Fibroblast of pulmonary artery (primary cell): ENCODE results near the gene CALR.
"Not testable (repeated sequence)": the region's sequence is repeated elsewhere in the genome, so short reads cannot be mapped to it uniquely, and the experiment has no call there.

Experiments
- DNase-seq: peaks from one replicate; pipeline ENCODE4 v3.0.0-alpha.2; 2010; ENCODE audit warnings: low read depth
- H3K4me3 ChIP-seq: replicated peaks from 2 replicates; pipeline ENCODE4 v1.5.1; 2011; ENCODE audit warnings: low read depth, mild to moderate bottlenecking, control low read depth, low read length, moderate library complexity
- TF ChIP-seq, protein P1 (sequence below): IDR thresholded peaks from 2 replicates; pipeline ENCODE4 v1.5.1; 2011; ENCODE audit warnings: mild to moderate bottlenecking, control low read depth, low read length, inconsistent platforms; ENCODE audit errors: missing control alignments

The CALR gene

DNA sequence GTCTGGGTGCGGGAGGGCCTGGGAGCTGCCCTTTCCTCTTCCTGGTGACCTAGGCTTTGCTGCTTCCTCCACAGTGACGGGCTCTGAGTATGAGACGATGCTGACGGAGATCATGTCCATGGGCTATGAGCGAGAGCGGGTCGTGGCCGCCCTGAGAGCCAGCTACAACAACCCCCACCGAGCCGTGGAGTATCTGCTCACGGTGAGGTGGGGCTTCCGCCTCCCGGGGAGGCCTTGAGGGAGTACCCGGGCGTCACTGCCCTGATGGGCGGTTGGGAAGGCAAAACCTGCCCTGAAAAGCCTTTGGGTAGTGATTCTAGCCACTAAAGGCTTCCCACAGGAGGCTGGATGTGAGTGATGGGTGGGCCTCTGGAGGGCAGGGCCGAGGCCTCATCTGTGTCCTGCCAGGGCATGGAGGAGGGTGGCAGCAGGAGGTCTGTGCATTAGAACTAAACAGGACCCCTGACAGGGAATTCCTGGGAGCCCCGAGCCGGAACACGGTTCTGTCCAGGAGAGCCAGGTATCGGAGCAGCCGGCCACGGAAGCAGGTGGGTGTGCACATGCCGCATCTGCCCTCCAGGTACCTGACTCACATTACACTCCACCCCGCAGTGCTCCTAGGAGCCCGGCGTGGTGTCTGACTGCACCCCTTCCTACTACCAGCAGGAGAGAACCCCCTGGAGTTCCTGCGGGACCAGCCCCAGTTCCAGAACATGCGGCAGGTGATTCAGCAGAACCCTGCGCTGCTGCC, 10.4 kb downstream of the CALR start:
- TF ChIP-seq, protein P1, sequence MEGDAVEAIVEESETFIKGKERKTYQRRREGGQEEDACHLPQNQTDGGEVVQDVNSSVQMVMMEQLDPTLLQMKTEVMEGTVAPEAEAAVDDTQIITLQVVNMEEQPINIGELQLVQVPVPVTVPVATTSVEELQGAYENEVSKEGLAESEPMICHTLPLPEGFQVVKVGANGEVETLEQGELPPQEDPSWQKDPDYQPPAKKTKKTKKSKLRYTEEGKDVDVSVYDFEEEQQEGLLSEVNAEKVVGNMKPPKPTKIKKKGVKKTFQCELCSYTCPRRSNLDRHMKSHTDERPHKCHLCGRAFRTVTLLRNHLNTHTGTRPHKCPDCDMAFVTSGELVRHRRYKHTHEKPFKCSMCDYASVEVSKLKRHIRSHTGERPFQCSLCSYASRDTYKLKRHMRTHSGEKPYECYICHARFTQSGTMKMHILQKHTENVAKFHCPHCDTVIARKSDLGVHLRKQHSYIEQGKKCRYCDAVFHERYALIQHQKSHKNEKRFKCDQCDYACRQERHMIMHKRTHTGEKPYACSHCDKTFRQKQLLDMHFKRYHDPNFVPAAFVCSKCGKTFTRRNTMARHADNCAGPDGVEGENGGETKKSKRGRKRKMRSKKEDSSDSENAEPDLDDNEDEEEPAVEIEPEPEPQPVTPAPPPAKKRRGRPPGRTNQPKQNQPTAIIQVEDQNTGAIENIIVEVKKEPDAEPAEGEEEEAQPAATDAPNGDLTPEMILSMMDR, result no peak
- H3K4me3 ChIP-seq, result no peak overlapping the region
- DNase-seq, result no peak

DNA sequence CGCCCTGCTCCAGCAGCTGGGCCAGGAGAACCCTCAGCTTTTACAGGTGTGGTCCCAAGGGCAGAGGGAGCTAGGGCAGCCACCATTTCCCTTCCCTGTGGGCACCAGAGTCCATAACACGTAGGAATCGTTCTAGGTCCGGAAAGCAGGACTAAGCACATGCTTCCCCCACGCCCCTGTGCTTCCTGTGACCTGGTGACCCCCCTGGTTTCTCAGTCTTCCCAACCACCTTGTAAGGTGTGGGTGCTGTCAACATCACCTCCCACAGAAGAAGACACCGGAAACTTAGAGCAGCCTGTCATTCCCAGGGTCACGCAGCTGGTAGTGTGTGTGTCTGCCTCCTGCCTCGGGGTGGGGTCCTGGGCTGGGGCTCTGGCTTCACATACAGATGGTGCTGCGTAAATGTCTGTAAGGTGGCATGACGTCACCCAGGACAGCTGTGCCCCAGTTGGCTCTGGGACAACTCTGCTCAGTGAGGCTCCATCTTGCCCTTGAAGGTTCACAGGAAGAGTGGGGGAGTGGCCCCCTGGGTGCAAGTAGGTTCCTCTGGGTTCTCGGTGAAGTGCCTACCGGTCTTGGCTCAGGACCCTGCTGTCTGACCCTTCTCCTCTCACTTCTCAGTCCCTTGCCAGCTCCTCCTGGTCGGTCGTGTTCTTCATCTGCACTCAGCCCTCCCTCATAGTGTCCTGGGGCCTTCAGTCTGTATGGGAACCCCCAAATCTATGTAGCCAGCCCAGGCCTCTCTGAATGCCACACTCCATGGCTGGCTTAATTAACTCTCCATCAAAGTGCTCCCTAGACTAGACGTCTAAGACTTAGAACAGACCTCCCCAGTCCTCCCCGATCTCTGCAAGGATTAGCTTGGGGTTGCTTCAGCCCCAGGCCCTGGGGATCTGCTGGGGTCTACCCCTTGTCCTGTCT, 11.2 kb downstream of the CALR start:
- DNase-seq, result no peak
- H3K4me3 ChIP-seq, result no peak overlapping the region
- TF ChIP-seq, protein P1, result no peak

DNA sequence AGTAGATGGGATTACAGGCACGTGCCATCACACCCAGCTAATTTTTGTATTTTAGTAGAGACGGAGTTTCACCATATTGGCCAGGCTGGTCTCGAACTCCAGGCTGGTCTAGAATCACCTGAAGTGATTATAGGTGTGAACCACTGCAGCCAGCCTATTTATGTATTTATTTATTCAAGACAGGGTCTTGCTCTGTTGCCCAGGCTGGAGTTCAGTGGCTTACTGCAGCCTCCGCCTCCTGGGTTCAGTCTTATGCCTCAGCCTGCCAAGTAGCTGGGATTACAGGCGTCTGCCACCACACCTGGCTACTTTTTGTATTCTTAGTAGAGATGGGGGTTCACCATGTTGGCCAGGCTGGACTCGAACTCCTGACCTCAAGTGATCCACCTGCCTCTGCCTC, 13.6 kb downstream of the CALR start:
- DNase-seq, result not testable (repeated sequence)

DNA sequence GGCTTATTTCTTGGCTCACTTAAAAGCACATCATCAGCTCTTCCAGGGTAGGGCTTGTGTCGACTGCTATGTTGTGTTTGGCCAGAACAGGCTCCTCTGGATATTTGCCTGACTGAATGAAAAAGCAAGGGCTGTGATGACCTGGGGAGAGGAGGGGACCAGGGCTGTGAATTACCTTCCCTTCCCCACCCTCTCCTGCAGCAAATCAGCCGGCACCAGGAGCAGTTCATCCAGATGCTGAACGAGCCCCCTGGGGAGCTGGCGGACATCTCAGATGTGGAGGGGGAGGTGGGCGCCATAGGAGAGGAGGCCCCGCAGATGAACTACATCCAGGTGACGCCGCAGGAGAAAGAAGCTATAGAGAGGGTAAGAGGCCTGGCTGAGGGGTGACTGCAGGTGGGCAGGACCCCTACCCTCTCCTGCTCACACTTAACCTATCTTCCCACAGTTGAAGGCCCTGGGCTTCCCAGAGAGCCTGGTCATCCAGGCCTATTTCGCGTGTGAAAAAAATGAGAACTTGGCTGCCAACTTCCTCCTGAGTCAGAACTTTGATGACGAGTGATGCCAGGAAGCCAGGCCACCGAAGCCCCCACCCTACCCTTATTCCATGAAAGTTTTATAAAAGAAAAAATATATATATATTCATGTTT, 14.2 kb downstream of the CALR start:
- no peak overlapping the region for H3K4me3 ChIP-seq
- DNase-seq, result peak; percentile 86
- TF ChIP-seq, protein P1, result no peak

More for the DNA sequence above, 13.6 kb downstream of the CALR start:
- not testable (repeated sequence) for H3K4me3 ChIP-seq

DNA sequence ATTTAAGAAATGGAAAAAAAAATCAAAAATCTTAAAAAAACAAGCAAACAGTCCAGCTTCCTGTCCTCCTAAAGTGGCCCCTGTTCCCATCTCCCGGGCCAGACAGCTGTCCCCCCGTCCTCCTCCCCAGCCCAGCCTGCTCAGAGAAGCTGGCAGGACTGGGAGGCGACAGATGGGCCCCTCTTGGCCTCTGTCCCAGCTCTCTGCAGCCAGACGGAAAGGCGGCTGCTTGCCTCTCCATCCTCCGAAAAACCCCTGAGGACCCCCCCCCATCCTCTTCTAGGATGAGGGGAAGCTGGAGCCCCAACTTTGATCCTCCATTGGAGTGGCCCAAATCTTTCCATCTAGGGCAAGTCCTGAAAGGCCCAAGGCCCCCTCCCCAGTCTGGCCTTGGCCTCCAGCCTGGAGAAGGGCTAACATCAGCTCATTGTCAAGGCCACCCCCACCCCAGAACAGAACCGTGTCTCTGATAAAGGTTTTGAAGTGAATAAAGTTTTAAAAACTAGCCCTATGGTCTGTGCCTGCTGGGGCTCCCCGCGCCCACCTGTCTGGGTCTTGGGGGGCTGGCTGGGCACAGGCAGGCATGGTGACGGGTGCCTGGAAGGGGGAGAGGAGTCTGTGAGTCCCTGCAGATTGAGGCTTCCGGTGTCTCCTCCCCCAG, 14.9 kb downstream of the CALR start:
- TF ChIP-seq, protein P1, result no peak
- H3K4me3 ChIP-seq, result peak overlapping the region; percentile 3
- no peak for DNase-seq

DNA sequence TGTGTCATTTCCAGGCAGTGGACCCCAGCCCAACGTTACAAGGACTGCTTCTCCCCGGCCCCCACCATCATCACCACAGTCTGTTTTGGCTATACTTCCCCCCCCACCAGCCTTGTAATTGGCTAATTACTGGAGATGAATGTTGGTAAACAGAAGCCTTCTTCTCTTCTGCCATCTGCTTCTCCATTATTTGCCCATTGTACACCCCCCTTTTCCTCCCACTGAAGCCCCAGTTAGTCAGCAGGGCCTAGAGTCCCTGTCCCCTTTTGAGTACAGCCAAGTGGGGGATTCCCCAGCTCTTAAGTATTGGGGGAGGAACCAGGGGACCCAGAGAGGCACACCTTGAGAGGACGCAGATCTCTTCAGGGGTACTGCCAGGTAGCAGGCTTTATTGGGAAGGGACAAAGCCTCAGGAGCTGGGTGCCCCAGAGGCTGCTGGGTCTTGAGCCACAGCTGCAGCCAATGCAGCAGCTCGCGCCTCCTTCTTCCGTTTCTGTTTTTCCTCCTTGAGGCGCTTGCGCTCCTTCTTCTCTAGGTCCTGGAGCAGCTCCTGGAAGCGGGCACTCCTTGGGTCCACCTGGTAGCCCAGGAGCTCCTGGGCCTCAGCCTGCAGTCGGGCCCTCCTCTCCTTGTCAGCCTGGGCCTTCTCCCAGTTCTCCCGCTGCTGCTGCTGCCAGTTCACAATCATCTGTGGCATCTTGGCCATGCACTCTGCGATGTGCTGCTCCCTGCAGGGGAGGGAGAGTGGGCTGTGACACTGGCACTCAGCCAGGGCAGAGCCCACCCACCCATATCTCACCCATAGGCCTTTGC, 15.6 kb downstream of the CALR start:
- TF ChIP-seq, protein P1, result no peak
- no peak overlapping the region for H3K4me3 ChIP-seq
- no peak for DNase-seq
